Measurements from ENCODE around the gene TCTN1. TPM values are rescaled to one million over a fixed set of nuclear protein-coding genes. Genes with fewer than 3 reads are reported as not detected.

TCTN1 gene
- total and polyA plus RNA-seq, 11 donors = 12.6 to 27.7 (median 19.0) TPM

- Histone ChIP-seq H3K4me1 (peaks cover 0 to 9% (median 0%) of the 10 kb centered on the region in 12 donors), H3K27ac (no peak overlapping the region), H3K36me3 (peaks cover 0 to 19% (median 0%) of the 10 kb centered on the region in 9 donors), H3K9me3 (peaks cover 0 to 32% (median 13%) of the 10 kb centered on the region in 12 donors), H3K4me3 (no peak overlapping the region), H3K27me3 (no peaks in the 10 kb centered on the region)
- TF ChIP-seq POLR2A (IDR thresholded peaks at IDR 0.05) (no peak), CTCF (IDR thresholded peaks at IDR 0.05) (no peak)
- ATAC-seq (no peak), DNase-seq (no peak)
- WGBS, 4 donors = 69 to 79% (median 75%) methylated on average over 5 of the region's 5 CpGs
- intact Hi-C loops (cut with DNase I) = no loop called here
Observed at GRCh38 chr12:110669193-110669502, 55.2 kb downstream of the TCTN1 start.

GRCh38 chr12:110670161-110670701 is 56.3 kb downstream of the TCTN1 start:
- Histone ChIP-seq H3K4me1 (peaks cover 0 to 9% (median 0%) of the 10 kb centered on the region in 12 donors), H3K9me3 (peaks cover 0 to 26% (median 6%) of the 10 kb centered on the region in 12 donors), H3K27me3 (no peaks in the 10 kb centered on the region), H3K27ac (no peak overlapping the region), H3K36me3 (peaks cover 0 to 19% (median 0%) of the 10 kb centered on the region in 9 donors), H3K4me3 (no peak overlapping the region)
- TF ChIP-seq POLR2A (IDR thresholded peaks at IDR 0.05) (no peak), CTCF (IDR thresholded peaks at IDR 0.05) (no peak)
- intact Hi-C loops (cut with DNase I) = no loop called here
- DNase-seq (no peak), ATAC-seq (no peak)
- 49 to 63% (median 58%) methylated on average over 4 of the region's 4 CpGs for WGBS, 4 donors

GRCh38 chr12:110676171-110676570 is 62.2 kb downstream of the TCTN1 start:
- peaks cover 0 to 14% (median 0%) of the 10 kb centered on the region in 9 donors for H3K36me3 ChIP-seq
- no peak for DNase-seq
- WGBS, 4 donors = 72 to 76% (median 75%) methylated on average over 4 of the region's 4 CpGs
- TF ChIP-seq CTCF (IDR thresholded peaks at IDR 0.05) (no peak), POLR2A (IDR thresholded peaks at IDR 0.05) (no peak)
- H3K4me3 ChIP-seq = no peak overlapping the region
- peaks cover 0 to 40% (median 19%) of the 10 kb centered on the region in 12 donors for H3K4me1 ChIP-seq
- no peak for ATAC-seq
- no peaks in the 10 kb centered on the region for H3K27me3 ChIP-seq
- intact Hi-C loops (cut with DNase I) = no loop called here
- H3K9me3 ChIP-seq = peaks cover 0 to 9% (median 0%) of the 10 kb centered on the region in 12 donors
- H3K27ac ChIP-seq = no peak overlapping the region

GRCh38 chr12:110677206-110677911 is 63.4 kb downstream of the TCTN1 start:
- peak; percentile 49 to 79 (median 60) for ATAC-seq
- H3K4me3 ChIP-seq = peak overlapping the region in 2 of 12 donors; percentile 5 to 13
- peaks cover 0 to 9% (median 0%) of the 10 kb centered on the region in 12 donors for H3K9me3 ChIP-seq
- TF ChIP-seq POLR2A (IDR thresholded peaks at IDR 0.05) (no peak), CTCF (IDR thresholded peaks at IDR 0.05) (no peak)
- H3K27ac ChIP-seq = peak overlapping the region; percentile 31 to 82 (median 53)
- peaks cover 0 to 26% (median 0%) of the 10 kb centered on the region in 9 donors for H3K36me3 ChIP-seq
- peaks cover 0 to 40% (median 19%) of the 10 kb centered on the region in 12 donors for H3K4me1 ChIP-seq
- WGBS, 4 donors = 59 to 67% (median 64%) methylated on average over 5 of the region's 5 CpGs
- H3K27me3 ChIP-seq = no peaks in the 10 kb centered on the region
- intact Hi-C loops (cut with DNase I) = no loop called here
- peak in 3 of 5 donors; percentile 39 to 59 (median 50) for DNase-seq
